HG03342 (cell line): ENCODE data around the gene INO80D.
"Not testable (repeated sequence)": the region's sequence is repeated elsewhere in the genome, so short reads cannot be mapped to it uniquely, and the experiment has no call there.

ENCODE experiments used
- ATAC-seq: cut with Tn5 transposase; IDR thresholded peaks from one replicate; pipeline ENCODE4 v1.9.1; 2021; ENCODE audit warnings: mild to moderate bottlenecking, moderate library complexity; ENCODE audit not compliant: unreplicated experiment

INO80D gene

GRCh38 chr2:206033452-206033851 lies 52.5 kb downstream of the INO80D start:
- not testable (repeated sequence) for ATAC-seq

DNA sequence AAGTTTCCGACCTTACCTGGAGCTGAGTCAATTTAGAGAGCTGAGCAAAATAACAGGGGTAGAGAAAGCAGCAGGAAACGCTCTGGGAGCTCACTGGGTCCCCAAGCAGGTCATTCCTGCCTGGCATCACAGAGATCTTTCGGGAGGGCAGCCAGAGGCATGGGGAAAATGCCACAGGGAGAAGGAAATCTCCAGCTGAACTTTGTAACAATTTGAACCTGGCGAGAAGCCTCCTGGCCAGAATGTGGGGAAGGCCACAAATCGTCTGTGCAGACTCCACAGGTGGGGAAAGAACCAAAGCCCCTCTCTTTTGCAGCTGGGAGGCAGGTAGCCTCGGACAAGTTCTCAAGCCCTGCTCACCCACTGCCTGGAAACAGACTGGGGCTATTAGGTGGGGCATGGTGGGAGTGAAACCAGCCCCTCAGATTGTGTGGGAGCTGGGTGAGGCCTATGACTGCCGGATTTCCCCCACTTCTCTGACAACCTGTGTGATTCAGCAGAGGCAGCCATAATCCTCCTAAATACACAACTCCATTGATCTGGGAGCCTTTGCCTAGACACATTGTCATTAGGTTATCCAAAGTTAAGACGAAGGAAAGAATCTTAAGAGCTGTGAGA lies 53.9 kb downstream of the INO80D start:
- ATAC-seq, result no peak

DNA sequence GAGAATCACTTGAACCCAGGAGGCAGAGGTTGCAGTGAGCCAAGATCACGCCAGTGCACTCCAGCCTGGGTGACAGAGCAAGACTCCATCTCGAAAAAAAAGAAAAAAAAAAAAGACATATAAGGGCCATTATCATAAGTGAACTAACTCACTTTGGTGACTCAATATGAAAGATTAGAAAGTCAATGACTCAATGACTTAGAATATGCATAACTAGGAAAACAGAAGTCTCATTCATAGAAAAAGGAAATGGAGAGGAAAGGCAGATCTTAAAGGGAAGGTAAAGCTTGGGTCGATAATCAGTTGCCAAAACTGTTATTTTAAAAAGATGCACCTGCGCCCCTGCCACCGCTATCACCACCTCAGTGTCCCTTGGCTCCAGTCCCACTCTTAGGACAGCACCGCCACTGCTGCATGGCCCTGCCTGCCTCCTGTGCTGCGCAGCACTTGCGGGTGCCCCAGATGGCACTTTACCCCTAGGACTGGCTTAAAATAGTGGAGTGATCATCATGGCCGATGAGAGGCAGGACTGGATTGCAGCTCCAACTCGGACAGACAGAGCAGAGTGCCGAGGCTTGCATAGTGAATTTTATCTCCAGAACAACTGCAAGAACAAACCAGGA lies 54.7 kb downstream of the INO80D start:
- ATAC-seq, result peak; percentile 80

- ATAC-seq, result no peak
These were observed 57.9 kb downstream of the INO80D start for GRCh38 chr2:206028101-206028500.

- no peak for ATAC-seq
These were observed 62.8 kb downstream of the INO80D start for GRCh38 chr2:206023183-206023582.

- no peak for ATAC-seq
These were observed 65.8 kb downstream of the INO80D start for GRCh38 chr2:206020171-206020570.

GRCh38 chr2:206015746-206016145 lies 70.2 kb downstream of the INO80D start:
- not testable (repeated sequence) for ATAC-seq

GRCh38 chr2:206011795-206012194 lies 74.2 kb downstream of the INO80D start:
- no peak for ATAC-seq

DNA sequence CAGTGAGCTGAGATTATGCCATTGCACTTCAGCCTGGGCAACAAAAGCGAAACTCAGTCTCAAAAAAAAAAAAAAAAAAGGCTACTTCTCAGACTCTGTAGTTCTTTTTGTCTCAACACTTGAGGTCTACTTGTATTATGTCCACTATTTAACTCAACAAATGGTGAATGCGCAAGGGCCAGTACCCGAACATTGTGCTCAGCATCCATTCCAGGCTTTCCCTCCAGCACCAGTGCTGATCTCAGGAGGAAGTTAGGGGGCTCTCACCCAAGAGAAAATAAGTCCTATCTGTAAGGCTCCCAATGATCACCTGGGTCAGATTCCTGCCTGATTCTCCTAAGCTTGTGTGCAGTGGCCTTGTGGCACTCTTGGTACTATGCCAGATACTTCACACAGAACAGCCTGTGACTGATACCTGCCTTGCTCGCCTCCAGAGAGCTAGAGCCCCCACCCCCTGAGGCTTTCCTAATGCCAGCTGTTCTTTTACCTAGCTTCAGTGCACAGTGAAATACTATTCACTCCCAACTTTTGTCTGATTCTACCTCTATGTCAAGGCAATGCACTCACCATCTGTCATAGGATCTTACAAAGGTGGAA lies 74.9 kb downstream of the INO80D start:
- ATAC-seq, result no peak

DNA sequence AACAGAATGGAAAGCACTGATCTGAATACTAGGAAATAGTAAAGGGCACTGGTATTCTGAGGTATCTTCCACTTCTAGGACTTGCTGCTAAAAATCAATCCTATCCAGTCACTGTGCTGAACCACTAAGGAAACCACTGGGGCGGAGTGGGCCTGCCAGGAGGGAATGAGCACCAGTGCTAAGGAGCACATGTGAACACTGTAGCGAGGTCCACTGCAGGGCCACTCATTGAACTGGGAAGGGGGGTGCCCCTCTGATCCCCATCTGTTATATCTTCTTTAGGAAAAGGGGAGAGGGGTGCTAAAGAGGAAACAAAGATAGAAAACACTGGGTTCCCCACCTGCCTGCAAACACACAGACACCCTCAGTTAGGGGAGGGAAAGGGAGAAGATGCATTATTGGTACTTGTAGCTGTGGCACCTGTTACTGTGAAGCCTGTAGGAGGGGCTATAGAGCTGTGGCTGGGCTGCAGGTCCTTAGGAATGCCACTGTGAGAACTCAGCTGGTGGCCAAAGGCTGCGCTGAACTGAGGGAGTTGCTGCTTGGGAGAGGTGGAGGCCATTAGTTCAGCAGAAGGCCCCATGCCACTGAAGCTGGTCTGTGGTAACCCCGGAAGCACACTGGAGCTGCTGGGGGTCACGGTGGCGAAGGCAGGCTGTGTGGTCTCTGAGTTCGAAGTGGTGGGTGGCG lies 81.8 kb downstream of the INO80D start:
- no peak for ATAC-seq

DNA sequence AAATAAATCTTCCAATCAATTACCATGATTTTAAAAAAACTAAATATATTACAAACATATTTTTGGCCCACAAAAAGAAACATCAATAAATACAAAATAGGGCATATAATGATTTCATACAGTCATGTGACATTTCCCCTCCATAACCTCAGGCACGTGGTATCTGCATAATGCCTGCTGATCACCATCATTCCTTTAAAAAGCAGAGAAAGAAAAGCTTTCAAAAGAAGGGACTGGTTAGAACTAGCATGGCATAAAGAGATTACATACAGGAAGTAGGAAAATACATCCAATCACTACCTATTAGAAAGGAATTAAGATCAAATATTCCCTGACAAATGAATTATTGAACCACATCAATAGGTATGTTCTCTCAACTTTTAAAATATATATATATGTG lies 83.5 kb downstream of the INO80D start:
- no peak for ATAC-seq

GRCh38 chr2:206001912-206002311 lies 84.1 kb downstream of the INO80D start:
- no peak for ATAC-seq

- no peak for ATAC-seq
These were observed 85.2 kb downstream of the INO80D start for GRCh38 chr2:206000776-206001175.

GRCh38 chr2:205998583-205998982 lies 87.4 kb downstream of the INO80D start:
- ATAC-seq, result no peak

- no peak for ATAC-seq
These were observed 89.8 kb downstream of the INO80D start for GRCh38 chr2:205996161-205996560.

DNA sequence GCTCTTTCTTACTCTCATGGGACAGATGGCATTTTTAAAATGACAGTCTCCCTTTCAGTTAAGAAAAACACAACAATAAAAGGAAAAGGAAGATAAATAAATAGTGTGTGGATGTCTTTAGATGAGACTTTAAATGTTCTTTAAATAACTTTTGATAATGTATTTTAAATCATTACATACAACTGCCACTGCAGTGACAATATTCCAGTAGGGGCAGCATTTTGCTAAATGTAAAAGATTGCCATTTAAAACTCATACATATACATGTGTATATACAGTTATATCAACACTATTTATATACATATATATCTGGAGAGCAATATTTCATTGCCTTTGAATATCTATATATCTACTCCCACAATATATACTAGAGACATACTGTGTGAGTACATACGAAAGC lies 90.7 kb downstream of the INO80D start:
- ATAC-seq, result no peak

DNA sequence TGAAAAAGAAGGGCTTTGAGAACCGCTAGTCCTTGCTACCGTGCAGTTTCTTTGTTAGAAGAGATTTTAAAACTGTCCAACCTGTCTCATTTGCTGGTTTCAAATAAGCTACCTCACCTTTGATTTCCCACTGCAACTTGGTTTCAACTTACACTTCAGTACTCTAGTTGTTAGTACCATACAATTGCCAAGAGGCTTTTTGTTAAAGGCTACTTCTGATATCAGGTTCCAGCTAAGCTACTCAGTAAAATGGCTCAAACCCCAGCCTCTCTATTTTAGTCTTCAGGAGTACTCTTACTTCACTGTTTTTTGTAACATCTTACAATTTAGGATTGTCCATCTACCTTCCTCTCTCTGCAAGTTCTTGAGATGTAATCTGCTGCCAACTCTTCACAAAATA lies 91.6 kb downstream of the INO80D start:
- no peak for ATAC-seq

DNA sequence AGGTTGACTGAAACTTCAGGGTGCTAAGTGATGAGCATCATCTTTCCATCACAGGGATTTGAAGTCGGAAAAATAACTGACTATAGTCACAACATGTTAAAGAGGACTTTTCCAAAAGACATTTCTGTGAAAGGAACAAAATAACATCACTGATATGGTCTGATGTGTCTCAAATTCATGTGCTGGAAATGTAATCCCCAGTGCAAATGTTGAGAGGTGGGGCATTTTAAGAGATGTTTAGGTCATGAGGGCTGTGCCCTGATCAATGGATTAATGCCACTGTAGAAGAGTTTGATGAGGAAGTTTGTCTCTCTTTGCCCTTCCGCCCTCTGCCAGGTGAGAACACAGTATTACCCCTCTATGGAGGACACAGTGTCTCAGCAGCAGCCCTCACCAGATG lies 95.9 kb downstream of the INO80D start:
- no peak for ATAC-seq

DNA sequence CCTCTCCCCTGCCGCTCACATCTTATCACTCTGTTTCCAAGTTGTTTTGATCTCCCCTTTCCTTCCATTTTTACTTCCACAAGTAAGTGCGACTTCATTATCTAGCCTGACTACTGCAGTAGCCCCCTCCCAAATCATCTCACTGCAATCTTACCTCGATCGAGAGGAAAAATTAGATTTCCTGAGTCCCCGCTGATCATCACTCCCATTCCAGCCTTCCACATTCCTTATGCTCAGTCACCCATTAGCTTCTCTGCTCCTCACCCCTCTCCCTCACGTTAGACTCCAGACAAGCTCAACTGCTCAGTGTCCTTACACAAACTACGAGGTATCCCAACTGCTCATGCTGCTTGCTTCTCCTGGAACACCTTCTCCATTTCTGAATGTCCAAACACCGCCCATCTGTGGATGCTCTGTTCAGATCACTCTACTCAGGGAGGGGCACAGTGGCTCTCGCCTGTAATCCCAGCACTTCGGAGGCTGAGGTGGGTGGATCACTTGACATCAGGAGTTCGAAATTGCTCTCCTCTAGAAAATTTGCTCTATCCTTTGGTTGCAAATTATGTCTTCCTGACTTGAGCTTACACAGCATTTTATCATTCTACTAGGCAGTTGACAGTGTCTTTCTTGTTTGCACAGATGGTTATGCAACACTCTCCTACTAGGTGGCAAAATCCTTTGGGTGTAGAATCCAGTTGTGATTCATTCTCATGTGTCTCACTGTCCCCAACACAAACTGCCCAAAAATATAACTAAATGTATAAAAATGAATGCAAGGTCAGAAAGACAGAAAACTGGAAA lies 96.5 kb downstream of the INO80D start:
- no peak for ATAC-seq

DNA sequence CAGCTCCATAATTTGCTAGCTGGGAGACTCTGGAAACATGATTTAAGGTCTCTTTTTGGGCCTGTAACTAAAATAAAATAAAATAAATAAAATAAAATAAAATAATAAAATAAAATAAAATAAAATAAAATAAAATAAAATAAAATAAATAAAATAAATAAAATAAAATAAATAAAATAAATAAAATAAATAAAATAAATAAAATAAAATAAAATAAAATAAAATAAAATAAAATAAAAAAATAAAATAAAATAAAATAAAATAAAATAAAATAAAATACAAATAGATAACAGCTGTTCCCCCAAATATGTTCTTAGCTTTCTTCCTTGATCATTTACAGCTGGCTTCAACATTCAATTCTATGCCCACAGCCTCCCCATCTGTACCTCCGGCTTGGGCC lies 97.3 kb downstream of the INO80D start:
- ATAC-seq, result not testable (repeated sequence)

DNA sequence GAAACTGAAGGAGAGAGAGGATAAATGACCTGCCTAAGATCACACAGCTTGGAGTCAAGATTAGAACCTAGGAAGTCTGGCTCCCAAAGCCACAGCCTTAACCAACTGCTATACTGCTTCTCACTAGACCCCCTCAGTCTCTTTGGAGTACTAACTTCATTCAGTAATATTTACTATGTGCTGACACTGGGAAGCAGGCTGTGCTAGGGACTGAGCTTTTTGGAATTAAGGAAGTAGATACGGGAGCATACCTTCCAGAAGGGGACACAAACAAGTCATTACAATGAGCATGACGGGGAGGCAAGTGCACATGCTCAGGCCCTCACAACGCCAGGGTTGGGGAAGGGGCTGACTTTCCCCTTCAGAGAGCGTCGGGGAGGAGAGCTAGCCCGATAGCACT lies 97.7 kb downstream of the INO80D start:
- ATAC-seq, result no peak
